ENCODE measurements around the gene AATK. TPM values are rescaled to one million over a fixed set of nuclear protein-coding genes. Genes with fewer than 3 reads are reported as not detected.

AATK gene
- total and polyA plus RNA-seq, 9 of the 15 experiments (the other 6 are each of a cell fraction or from before 2014, with no cell fraction given) = 0.11 to 0.55 (median 0.38) TPM; not detected in 5

- 0 out of 2 replicates have a peak, but pooled peaks have one; percentile 26 for TF ChIP-seq ZC3H4 (CRISPR knock-in tag; IDR thresholded peaks at IDR 0.05; ENCODE audit: borderline replicate concordance)
- no peak for TF ChIP-seq ZNF133 (CRISPR knock-in tag; IDR thresholded peaks at IDR 0.05)
These were observed 75.5 kb downstream of the AATK start (continued) for GRCh38 chr17:81090361-81091136.

- H3K4me3 ChIP-seq = no peak overlapping the region
- intact Hi-C loops (cut with micrococcal nuclease) (no loop called here), in situ Hi-C loops (cut with MboI) (no loop called here)
- ATAC-seq (no peak), FAIRE-seq (no peak), DNase-seq (ENCODE audit: extremely low read depth in 1 of 4, low spot score in 3 of 4) (no peak)
- H3K4me2 ChIP-seq (ENCODE audit: insufficient read depth, low read length) = no peak overlapping the region
- H4K20me1 ChIP-seq (replicated peaks; ENCODE audit: control insufficient read depth, insufficient read depth, low read length) = no peaks in the 10 kb centered on the region
- no peak overlapping the region; a peak in 1 of 4 replicates for H3K9ac ChIP-seq (ENCODE audit: insufficient read depth in 1 of 2, low read depth in 2 of 2, low read length in 2 of 2)
- H3K36me3 ChIP-seq (ENCODE audit: control insufficient read depth, insufficient read depth, low read length) = peaks cover 52% of the 10 kb centered on the region; the same call in 2 of the 3 replicates
- no peaks in the 10 kb centered on the region for H3K79me2 ChIP-seq (ENCODE audit: control insufficient read depth, insufficient read depth, low read length)
- no peaks in the 10 kb centered on the region for H3K27me3 ChIP-seq (ENCODE audit: control insufficient read depth in 2 of 2, insufficient read depth in 2 of 2, low read length in 2 of 2)
- no peaks in the 10 kb centered on the region for H3K9me3 ChIP-seq (replicated peaks; ENCODE audit: control insufficient read depth, insufficient read depth, low read depth, low read length)
- CTCF ChIA-PET (ENCODE audit: low intra/inter-chr PET ratio) = no interaction called here
- BruUV-seq (replicated peaks) = no TSS peak
- no peaks in the 10 kb centered on the region for H3K9me1 ChIP-seq (ENCODE audit: control insufficient read depth, insufficient read depth, low read length)
- H3K27ac ChIP-seq (ENCODE audit: extremely low read depth, low read depth, low read length) = no peak overlapping the region
- no peak overlapping the region for H2AFZ ChIP-seq (ENCODE audit: low read depth, low read length)
- peaks cover 10 to 61% of the 10 kb centered on the region in 2 experiments for H3K4me1 ChIP-seq (replicated peaks in 1 of 2; ENCODE audit: control insufficient read depth in 2 of 2, insufficient read depth in 2 of 2, low read length in 2 of 2)
- WGBS (ENCODE audit: insufficient coverage, low coverage, missing lambda C conversion rate) = 90% methylated on average over 22 of the region's 32 CpGs
- POLR2A ChIA-PET = no interaction called here
- no peak for TF ChIP-seq MTA2 (IDR thresholded peaks at IDR 0.05; ENCODE audit: low read depth)
- TF ChIP-seq FOXP4 (CRISPR knock-in tag; IDR thresholded peaks at IDR 0.05; ENCODE audit: borderline replicate concordance) = no peak
- no peak for TF ChIP-seq ZNF551 (CRISPR knock-in tag; IDR thresholded peaks at IDR 0.05)
- no peak for TF ChIP-seq AFF4 (CRISPR knock-in tag; IDR thresholded peaks at IDR 0.05)
- TF ChIP-seq ZBTB8A (IDR thresholded peaks at IDR 0.05; ENCODE audit: partially characterized antibody) = no peak
- TF ChIP-seq ZNF449 (CRISPR knock-in tag; IDR thresholded peaks at IDR 0.05) = no peak
These were observed 79.1 kb downstream of the AATK start for GRCh38 chr17:81086789-81087551.
